ENCODE data around the gene LHX8.
"Not testable (repeated sequence)": the region's sequence is repeated elsewhere in the genome, so short reads cannot be mapped to it uniquely, and the experiment has no call there.

LHX8 gene

DNA sequence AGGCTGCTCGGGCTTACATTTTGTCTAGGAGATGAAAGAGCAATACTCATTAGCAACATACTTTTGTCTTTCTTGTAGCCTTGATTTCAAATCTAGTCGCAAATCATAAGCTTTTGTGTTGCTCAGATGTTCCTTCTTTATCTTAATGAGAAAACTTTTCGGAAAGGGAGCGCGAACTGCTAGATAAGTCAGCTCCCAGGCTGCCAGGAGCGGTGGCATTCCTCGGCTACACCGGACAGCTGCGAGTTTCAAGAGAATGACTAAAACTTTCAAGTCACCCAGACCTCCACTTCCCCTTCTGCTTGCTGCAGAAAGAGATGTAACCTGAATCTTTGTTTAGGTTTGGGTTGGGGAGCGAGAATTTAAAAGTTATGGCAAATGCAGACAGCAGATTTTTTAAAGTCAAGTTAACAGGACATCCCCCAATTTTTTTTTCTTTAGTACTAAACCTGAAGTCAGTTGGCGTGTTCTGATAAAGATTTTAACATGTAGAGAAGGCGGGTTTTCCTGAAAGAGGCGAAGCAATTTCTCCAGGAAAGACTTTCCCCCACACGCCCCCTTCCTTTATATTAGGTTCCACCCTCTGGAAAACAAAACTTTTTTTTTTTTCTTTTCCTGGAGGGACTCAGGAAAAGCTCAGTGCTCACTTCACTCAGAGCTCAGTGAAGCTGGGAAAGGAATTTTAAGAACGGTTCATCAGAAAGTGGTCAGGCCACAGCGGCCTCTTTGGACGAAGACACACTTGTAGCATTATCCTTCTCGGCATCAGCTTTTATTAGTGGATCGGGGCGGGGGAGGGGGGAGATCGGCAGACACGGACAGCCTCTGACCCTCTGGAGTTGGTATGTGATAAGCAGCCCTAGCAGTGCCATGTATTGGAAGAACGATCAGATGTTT is at the start of gene LHX8:
LHX8 (plus strand) TSS at position 639 of the 897 bp plus-strand sequence. CDS start 2,227 bp downstream, outside the sequence.
- no peak for DNase-seq (ENCODE audit: low read depth in 2 of 2)

DNA sequence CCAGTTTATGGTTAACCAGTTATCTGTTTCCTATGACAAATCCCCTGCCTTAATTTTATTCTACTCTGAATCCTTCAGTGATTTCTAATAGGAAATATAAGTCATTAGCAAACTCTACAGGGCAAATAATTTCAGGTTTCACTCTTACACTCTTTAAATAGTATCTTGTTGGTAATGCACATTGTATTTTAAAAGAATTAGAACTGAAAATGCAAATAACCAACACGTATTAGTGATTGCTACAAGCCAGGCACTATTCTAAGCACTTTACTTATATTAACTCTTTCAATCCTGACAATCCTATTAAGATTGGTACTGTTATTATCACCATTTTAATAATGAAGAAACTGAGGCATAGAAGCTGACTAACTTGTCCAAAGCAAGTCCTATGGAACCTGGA is 48.3 kb upstream of the LHX8 start:
- no peak for DNase-seq (ENCODE audit: low read depth in 2 of 2)

DNA sequence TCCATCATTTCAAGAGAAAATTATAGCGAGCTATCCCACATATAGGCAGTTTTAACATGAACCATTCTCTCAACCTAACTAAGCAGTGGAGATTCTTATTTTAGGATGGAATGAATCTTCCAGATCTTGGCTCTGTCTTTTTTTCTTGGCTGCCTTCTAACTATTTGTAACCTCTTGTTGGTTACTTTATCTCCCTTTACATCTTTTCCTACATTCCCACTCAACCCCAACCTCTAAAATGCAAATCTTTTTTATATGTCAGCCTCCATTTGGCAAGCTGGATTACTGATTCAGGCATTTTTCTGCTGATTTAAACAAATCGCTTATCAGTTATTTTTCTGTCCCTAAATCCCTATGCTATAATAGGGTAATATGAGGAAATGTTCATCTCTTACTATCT is 46.9 kb upstream of the LHX8 start:
- DNase-seq (ENCODE audit: low read depth in 2 of 2): no peak

DNA sequence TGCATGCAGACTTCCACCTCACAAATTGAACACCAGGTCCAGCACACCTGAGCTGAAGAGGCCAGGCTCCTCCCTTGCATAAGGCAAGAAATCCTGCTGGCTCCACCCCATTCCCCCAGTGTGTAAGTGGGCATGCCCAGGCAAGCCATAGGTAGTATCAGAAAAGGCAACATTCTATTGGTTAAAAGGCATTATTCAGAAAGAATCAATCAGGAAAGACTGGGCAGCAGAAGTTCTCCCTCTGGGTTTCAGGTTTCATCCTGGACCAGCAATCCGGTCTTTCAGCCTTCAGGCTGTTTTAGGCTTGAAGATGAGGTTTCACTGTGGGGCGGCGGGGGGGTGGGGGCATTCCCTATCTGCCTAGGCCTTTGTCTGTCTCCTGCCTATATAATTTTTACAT is 42.0 kb upstream of the LHX8 start:
- no peak for DNase-seq (ENCODE audit: low read depth in 2 of 2)

DNA sequence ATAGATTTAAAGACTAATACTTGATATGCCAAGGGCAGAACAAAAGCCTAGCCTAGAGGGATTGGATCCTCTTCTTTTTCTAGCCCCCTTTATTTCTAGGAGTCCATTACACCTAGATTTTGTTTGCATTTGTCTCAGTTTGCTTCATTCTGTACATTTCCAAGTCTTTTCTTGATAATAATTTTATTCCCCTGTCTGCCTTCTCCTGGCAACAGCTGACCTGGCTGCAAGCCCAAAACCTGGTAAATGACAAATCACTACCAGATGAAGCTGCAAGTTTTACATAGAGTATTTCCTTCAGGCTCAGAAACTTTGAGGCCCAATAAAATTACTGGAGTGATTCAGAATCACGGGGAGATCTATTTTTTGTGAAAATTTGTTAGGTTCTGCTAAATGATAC is 36.5 kb upstream of the LHX8 start:
- no peak for DNase-seq (ENCODE audit: low read depth in 2 of 2)

DNA sequence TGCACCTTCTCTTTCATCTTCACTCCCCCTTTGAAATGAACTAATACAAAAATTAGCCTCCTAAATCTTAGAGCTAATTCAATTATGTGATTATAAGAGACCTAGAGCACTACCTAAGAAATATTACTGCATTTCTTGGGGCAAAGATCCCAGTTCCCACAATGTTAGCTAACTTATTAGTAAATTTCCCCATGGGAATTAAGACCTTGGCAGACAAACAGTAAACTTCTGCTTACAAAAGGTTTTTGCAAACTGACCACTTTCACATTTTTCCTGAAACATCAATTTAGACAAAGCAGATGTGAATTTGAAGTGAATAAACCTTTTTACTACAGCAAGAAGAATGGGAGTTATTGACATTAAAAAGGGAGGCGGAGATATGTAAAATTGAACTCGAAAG is 34.6 kb upstream of the LHX8 start:
- DNase-seq (ENCODE audit: low read depth in 2 of 2): no peak

DNA sequence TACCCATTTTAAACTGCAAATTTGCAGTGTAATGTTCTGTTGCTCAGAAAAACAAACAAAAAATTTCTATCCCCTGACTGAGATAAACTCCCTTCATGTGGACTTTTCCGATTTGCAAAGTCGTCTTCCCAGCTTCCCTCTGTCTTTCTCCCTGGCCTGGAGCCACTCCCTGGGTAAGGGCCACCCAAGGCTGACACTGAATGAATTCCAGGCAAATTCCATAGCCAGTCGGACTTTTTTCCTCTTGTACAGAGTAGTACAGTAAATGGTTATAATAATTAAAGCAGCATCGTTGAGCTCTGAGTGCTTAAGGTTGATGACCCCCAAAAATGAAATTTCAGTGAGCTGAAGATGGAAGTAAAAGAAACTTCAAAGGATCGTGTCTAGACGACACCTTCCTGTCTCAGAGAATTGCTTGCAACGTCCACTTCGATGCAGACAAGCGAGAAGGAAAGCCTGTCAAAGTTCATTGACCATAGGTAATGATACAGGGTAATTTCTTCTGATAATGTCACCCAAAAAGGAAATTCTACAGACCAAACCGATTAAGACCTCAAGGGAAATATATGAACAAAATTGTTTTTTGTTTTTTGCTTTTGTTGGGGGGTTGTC is 33.6 kb upstream of the LHX8 start:
- no peak for DNase-seq (ENCODE audit: low read depth in 2 of 2)

DNA sequence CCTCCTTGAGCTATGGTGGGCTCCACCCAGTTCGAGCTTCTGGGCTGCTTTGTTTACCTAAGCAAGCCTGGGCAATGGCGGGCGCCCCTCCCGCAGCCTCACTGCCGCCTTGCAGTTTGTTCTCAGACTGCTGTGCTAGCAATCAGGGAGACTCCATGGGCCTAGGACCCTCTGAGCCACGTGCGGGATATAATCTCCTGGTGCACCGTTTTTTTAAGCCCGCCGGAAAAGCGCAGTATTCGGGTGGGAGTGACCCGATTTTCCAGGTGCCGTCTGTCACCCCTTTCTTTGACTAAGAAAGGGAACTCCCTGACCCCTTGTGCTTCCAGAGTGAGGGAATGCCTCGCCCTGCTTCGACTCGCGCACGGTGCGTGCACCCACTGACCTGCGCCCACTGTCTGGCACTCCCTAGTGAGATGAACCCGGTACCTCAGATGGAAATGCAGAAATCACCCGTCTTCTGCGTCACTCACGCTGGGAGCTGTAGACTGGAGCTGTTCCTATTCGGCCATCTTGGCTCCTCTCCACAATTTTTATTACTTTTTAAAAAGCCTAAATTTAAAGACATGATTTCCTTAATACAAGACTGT is 21.7 kb upstream of the LHX8 start:
- DNase-seq (ENCODE audit: low read depth in 2 of 2): not testable (repeated sequence)

DNA sequence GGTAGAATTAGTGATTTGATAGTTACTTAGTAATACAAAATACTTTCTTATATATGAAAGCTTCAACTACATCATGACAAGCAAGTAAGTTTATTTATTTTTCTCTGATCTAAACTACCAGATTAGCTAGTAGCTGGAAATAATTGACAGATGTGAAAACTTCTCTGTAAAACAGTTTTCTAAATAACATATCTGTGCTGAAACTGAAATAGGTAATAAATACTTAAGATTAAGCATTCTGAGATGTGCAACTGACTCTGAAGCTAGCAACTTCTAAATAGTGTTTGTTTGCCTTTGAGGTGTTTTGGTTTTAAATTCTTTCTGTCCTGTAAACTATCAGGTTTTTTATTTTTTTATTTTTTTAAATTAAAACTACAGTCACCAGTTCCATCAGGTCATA is 18.5 kb upstream of the LHX8 start:
- no peak for DNase-seq (ENCODE audit: low read depth in 2 of 2)

DNA sequence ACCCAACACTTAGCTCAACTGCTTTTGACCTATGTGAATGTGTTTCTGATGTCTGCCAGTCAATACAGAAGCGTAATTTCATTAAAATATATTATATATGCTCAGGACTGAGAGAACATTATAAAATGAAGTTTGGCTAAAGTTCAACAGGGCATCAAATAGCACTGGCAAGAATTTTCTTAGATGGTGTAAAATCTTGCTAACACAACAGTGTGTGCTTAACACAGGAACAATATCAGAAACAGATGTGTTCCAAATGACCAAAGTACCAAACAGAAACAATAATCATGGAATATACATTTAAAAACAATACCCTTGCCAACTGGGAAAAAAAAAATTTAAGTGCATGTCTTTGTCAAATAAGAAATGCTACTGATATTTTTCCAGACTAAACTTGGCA is 10.4 kb upstream of the LHX8 start:
- DNase-seq (ENCODE audit: low read depth in 2 of 2): no peak

DNA sequence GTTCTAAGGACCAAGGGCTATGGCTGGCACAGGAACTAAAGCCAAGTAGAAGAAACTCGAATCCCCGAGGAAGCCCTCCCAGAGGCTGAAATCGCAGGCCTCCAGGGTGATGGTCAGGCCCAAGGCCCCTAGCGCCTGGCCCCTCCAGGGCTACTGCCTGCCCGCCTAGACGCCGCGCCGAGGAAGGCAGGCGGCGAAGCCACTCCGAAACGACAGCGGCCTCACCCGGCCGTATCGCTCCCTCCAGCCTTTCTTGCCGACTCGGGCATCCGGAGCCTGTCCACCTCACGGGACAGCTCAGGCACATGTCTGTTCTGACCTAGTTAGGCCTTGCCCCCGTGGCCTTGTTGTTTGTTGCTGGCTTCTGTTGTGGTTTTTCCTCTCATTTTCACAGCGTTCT is 9.7 kb upstream of the LHX8 start:
- DNase-seq (ENCODE audit: low read depth in 2 of 2): no peak

DNA sequence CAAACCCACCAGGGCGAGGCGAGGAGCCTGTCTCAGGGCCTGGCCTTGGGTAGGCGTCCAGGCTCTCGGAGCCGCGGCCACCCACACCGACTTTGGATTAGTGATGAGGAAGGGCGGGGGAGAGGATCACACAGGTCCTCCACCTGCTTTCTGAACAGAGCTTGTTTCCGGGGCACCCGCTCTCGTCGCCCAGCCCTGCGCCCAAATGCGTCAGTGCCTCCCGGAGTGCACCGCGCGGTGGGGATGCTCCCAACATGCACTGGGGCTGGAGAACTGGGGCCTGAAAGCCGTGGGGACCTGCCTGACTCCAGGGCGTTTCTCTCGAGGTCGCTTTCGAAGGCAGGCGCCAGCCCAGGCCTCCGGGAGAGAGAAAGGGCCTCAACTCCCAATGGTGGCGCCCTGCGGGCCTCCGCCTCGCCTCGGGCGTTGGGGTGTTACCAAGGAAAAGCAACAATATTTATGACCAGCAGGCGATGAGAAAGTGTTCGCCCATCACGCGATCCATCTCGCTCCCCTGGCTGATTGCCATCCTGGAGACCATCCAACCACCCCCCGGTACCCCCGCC is 8.9 kb upstream of the LHX8 start:
- no peak for DNase-seq (ENCODE audit: low read depth in 2 of 2)

DNA sequence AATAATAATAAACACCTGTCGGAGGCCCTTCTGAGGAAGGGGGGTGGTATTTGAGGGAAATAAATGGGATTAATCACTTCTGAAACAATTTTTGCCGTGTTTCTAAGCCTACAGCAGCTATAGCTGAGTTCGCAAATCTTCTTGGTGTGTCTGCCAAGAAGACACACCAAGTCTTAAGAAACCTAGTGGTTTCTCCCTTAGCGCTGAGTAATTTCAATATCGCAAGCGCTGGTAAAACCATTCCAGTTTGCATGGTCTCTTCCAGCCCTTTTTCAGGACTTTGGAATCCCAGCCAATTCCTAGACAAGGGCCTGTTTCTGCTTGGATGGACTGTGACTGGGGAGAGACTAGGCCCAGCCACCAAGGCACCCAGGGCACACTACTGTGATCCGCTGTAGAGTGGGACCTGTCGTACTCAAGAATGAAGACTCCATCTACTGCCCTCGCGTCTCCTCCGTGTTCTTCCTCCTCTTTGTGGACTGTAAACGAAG is 7.5 kb upstream of the LHX8 start:
- DNase-seq (ENCODE audit: low read depth in 2 of 2): no peak

DNA sequence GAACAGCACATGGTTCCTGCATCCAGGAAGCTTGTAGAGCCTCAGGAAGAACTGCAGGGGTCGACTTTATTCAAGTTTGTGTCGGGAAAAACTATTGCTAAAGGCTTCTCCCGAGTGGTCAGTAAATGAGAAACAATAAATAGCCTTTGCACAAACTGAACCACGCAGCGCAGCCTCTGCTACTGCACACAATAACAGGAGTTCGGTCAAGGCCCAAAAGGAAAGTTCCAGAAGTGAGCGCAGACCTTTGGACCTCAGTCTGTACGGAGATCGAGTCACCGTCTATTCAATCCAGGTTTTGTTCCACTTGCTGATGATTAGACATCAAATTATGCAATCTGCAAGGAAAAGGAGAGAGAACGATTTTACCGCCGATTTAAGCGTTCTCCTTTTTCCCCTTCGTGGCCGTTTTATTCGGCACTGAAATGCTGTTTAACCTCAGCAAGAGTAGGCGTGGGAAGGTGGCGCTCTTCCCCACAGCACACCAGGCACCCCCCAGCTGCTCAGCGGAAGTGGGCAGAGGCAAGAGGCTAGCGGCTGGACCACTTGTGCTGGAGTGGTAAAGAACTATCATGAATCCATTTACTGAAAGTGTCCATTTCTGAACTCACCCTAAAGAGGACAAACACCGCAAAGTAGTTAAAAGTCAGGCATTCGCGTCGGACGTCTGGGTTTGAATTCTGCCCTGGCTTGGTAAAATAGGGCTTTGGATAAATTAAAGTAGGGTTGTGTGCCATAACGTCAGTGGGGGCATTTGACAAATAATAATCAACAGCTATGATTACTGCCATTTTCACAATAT is 6.1 kb upstream of the LHX8 start:
- no peak for DNase-seq (ENCODE audit: low read depth in 2 of 2)

DNA sequence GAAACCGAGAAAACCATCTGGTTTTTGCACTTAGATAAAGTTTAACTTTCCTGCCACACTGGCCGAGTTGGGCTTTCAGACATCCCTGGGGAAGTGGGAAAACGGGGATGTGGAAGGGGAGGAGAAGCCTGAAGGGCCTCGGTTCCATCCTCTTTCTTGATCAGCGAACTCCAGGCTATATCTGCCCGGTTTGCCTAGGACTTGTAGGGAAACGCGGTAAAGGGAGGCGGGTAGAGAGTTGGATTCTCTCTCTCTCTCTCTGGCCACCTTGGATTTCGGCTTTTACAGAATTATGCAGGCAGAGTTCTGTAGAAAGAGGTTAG is 4.6 kb upstream of the LHX8 start:
- no peak for DNase-seq (ENCODE audit: low read depth in 2 of 2)

DNA sequence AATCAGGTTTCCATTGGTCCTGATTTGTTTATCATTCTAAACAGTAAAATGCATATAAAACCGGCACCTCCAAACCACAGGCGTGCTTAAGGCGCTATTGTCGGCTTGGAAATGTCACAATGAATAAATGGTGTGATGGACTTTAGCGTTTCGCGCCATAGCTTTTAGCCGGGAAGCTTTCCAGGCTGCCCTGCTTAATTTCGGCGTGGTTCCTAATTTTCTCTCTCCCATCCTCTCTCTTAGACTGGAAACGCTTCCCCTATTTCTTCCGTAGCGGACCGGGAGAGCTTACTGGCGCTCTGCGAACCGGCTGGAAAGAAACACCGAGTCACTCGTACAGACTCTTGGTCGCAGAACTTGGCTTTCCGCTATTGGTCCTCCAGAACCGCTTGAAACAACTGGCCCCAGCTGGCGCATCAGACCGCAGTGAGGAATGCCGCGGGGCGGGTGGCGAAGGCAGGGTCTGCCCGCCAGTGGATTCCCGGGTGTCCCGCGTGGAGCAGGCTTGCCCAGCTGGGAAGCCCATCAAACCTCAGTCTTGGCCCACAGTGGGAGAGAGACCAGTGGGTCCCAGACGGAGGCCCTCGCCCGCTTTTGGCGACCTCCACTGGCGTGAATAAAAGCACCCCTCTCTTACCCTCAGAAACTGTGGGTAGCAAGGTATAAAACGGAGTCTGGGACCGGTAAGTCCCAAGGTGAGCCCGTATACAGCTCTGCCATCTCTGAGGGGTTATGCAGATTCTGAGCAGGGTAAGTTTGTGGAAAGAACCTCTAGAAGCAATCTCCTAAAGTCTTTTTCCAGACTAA is 4.0 kb upstream of the LHX8 start:
- DNase-seq (ENCODE audit: low read depth in 2 of 2): no peak

DNA sequence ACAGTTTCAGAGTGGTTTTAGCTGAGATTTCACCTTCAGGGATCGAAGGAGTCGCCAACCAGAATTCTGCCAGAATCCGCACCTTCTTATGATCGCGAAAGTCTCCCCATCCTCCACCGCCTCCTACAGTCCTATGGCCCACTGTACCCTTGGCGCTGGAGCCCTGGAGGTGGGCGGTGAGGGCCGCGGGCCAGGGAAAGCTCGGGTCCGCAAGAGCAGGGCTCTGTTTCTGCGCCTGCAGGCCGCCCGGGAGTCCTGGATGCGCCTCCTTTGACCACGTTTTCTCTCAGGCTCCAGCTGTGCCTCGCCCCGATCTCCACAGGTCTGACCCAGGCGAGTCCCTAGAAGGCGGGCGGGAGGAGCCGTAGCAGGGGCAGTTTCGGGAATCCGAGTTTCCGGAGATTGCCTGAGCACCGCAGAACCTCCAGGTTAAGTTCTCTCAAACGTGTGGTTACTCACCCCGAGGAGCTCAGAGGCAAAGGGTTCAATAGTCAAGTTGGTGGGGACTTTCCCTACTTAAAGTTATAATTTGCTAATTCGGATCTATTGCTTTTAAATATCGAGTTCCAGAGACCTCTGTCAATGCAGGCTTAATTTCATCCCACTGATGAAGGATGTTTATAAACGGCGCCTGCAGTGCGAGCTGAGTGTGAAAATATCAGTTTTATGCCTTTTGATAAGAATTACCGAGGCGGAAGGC is 3.2 kb upstream of the LHX8 start:
- no peak for DNase-seq (ENCODE audit: low read depth in 2 of 2)

DNA sequence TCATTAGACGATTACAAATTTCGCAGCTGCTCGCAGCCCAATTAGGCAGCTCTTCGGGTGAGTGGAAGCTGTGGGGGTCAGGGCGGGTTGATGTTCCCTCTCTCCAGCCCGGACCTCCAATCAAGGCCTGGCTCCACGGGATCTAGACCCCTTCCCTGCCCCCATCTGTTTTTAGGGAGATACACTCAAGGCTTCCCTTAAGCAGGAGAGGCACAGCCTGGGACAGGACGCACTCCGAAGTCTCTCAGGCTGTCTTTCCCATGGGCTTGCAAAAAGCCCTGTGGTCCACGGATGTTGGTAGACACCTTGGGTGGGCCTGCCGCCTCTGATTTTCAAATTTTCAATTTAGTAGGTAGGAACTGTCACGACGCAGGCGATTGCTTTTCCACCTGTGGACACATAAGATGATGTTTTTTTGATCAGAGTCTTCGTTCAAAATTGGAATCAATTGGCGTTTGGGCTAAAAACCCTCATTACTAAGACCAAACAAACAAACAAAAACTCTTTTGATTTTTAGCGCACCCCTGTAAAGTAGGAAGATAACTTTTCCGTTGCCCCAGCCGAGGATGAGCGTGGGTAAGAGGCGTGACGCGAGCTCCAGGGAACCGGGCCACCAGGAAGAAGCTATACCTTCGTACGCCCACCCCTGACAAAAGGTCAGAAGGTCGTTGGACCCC is 2.5 kb upstream of the LHX8 start:
- no peak for DNase-seq (ENCODE audit: low read depth in 2 of 2)

DNA sequence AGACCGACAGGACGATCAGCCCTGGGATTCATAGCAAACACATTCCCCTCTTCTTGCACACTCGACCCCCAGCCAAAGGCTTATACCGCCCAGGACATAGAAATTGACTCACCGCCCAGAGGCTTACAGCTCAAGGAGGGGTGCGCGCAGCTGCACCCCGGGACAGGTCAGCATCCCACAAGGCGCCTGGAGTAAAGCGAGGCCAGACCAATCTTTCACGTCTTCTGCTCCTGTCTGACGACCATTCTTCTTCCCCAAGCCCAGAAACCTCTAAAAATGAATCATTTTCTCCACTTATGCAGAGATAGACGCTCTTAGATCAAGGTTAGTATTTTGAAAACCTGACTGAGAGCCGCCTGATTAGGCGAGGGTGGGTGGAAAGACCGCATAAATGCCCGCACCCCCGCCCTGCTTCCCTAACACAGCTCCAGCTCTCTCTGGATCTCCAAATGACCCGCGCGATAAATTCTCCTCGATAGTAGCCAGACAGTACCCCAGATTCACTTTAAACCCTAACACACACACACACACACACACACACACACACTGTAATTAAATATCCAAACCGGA is 1.9 kb upstream of the LHX8 start:
- no peak for DNase-seq (ENCODE audit: low read depth in 2 of 2)
